Activated CD4-positive, alpha-beta T cell treated with anti-CD3 and anti-CD28 coated beads, Interleukin-2, amount 10 ng/mL, durations not matched to agents 7 days and 5 days (primary cell): ENCODE results near the gene GIGYF2. TPM values are rescaled to one million over a fixed set of nuclear protein-coding genes. Genes with fewer than 3 reads are reported as not detected.
A peak's percentile ranks its signal among the peaks of the same experiment; 100 is the strongest.

ENCODE experiments used
- CTCF ChIA-PET: fragments of 350-600 bp; sonication (Branson Sonifier 250); formaldehyde crosslinking; loops from one replicate; lab custom pipeline; 2021; ENCODE audit warnings: antibody characterized with exemption; lab: Charles Lee
- POLR2A ChIA-PET: fragments of 350-600 bp; sonication (Branson Sonifier 250); formaldehyde crosslinking; loops from one replicate; lab custom pipeline; 2021; ENCODE audit warnings: antibody characterized with exemption; lab: Charles Lee
- DNase-seq: peaks from one replicate; pipeline ENCODE4 v3.0.0-alpha.2; 2020
- H3K27ac Mint-ChIP-seq: one replicate; pipeline ENCODE4 v1.8.0; 2021; ENCODE audit warnings: mild to moderate bottlenecking, moderate library complexity, mixed read lengths
- H3K27me3 Mint-ChIP-seq: one replicate; pipeline ENCODE4 v1.8.0; 2021; ENCODE audit warnings: mixed read lengths
- H3K36me3 Mint-ChIP-seq: one replicate; pipeline ENCODE4 v1.8.0; 2021; ENCODE audit warnings: low read depth, mixed read lengths
- H3K4me1 Mint-ChIP-seq: one replicate; pipeline ENCODE4 v1.8.0; 2021; ENCODE audit warnings: mixed read lengths
- H3K4me3 Mint-ChIP-seq: one replicate; pipeline ENCODE4 v1.8.0; 2021; ENCODE audit warnings: mild to moderate bottlenecking, moderate library complexity, mixed read lengths
- H3K9me3 Mint-ChIP-seq: one replicate; pipeline ENCODE4 v1.8.0; 2021; ENCODE audit warnings: mixed read lengths
- total RNA-seq, 2 experiments: library from RNA; stranded (reverse); gene quantifications; one replicate each; pipeline ENCODE4 v1.2.3, GENCODE V29; 2021

GIGYF2 gene
- total RNA-seq, 2 experiments from 2014 or later, result 54.3 to 58.7 TPM

DNA sequence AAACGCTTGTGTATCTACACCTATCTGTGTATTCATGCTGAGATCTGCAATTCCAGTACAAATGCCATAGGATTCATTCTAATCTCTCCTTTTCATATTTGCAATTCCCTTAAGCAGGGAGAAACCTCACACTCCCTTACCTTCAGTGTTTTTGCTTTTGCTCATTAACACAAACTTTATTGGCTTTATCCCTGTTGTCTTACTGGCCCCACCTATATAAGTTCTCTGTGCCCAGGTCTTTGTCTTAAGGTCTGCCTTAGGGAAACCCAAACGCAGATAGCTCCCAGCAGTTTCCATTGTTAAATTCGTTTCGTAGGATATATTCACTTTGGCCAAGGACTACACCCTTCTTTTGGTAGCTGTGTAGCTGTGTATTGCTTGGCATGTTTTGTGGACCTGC lies 169.0 kb downstream of the GIGYF2 start:
- ChIA-PET POLR2A (no interaction called here), CTCF (no interaction called here)
- no peaks in the 10 kb centered on the region for H3K27me3 Mint-ChIP-seq
- H3K27ac Mint-ChIP-seq, result no peak overlapping the region
- no peak for DNase-seq
- H3K9me3 Mint-ChIP-seq, result no peaks in the 10 kb centered on the region
- no peaks in the 10 kb centered on the region for H3K36me3 Mint-ChIP-seq
- no peaks in the 10 kb centered on the region for H3K4me1 Mint-ChIP-seq
- H3K4me3 Mint-ChIP-seq, result no peak overlapping the region

- DNase-seq, result no peak
- no peaks in the 10 kb centered on the region for H3K9me3 Mint-ChIP-seq
- no peak overlapping the region for H3K4me3 Mint-ChIP-seq
- peak overlapping the region; percentile 4 for H3K27ac Mint-ChIP-seq
- POLR2A ChIA-PET, result no interaction called here
- H3K4me1 Mint-ChIP-seq, result peaks cover 2% of the 10 kb centered on the region
- CTCF ChIA-PET, result interaction anchor here (0.5 kb wide), 1 partner anchor 140 kb away, joined by 3 read pairs; no protein-coding TSS in a partner anchor
- no peaks in the 10 kb centered on the region for H3K36me3 Mint-ChIP-seq
- no peaks in the 10 kb centered on the region for H3K27me3 Mint-ChIP-seq
Observed at GRCh38 chr2:232869138-232870017, 172.2 kb downstream of the GIGYF2 start.

DNA sequence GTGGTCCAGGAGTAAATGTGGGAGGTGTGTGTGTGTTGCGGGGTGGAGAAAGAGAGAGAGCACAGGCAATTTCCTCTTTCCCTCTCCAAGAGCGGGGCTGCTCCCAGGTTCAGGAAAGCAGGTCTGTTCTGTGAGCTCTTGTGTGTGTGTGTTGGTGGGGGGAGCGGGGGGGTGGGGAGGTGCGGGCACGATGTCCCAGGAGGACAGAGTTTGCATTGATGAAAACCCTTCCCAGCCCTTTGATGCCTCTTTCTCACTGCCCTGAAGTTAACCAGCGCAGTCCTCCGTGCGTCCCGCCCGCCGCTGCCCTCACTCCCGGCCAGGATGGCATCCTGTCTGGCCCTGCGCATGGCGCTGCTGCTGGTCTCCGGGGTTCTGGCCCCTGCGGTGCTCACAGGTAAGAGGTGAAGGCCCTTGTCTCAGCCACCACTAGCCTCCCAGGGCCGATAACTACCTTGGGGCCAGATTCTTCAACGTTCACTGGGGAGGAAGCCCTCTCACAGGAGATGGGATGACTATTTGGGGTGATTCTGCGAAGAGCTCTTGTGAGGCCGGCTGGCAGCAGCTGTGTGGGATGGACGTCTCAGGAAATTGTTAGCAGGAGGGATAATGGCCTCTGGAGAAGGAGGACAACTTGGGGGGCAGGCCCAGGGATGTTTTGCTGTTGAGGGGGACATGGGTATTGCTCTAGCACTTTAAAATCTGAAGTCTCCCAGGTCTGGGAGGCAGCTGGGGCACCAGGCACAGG lies 173.1 kb downstream of the GIGYF2 start, which contains the start of gene SNORC:
Gene SNORC, plus strand, starts transcription at position 247 of the 748 bp plus-strand sequence. Its CDS starts 78 bp downstream, at position 325.
- DNase-seq, result no peak
- Mint-ChIP-seq H3K9me3 (no peaks in the 10 kb centered on the region), H3K27me3 (peaks cover 2% of the 10 kb centered on the region), H3K4me1 (peaks cover 2% of the 10 kb centered on the region), H3K4me3 (no peak within 1 kb of the TSS), H3K36me3 (no peaks in the 10 kb centered on the region), H3K27ac (peak within 1 kb of the TSS; percentile 4)
- ChIA-PET CTCF (no interaction called here), POLR2A (no interaction called here)

GRCh38 chr2:232870766-232871371 lies 173.7 kb downstream of the GIGYF2 start:
- ChIA-PET CTCF (no interaction called here), POLR2A (no interaction called here)
- no peaks in the 10 kb centered on the region for H3K9me3 Mint-ChIP-seq
- DNase-seq, result no peak
- peaks cover 8% of the 10 kb centered on the region for H3K27me3 Mint-ChIP-seq
- H3K36me3 Mint-ChIP-seq, result no peaks in the 10 kb centered on the region
- peaks cover 7% of the 10 kb centered on the region for H3K4me1 Mint-ChIP-seq
- H3K27ac Mint-ChIP-seq, result no peak overlapping the region
- H3K4me3 Mint-ChIP-seq, result no peak overlapping the region

DNA sequence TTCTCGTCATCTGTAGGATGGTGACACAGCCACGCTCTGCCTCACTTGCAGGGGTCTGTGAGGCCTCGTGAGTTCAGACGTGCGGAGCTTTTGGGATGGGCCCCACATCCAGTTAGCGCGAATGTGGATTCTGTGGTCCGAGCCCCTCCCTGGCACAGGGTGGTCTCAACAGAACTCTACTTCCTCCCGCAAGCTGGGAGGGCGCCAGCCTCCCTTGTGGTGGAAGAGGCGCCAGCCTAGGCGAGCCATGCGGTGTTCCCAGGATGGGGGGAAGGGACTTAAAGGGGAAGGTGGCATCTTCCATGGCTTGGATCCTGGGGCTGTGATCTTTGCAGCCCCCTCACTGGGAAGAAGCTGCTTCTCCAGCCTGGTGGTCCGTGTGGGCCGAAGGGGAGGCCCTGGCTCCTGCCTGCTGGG lies 174.3 kb downstream of the GIGYF2 start:
- ChIA-PET CTCF (no interaction called here), POLR2A (no interaction called here)
- H3K27me3 Mint-ChIP-seq, result peaks cover 10% of the 10 kb centered on the region
- no peak overlapping the region for H3K27ac Mint-ChIP-seq
- H3K9me3 Mint-ChIP-seq, result no peaks in the 10 kb centered on the region
- no peak for DNase-seq
- H3K4me1 Mint-ChIP-seq, result peaks cover 7% of the 10 kb centered on the region
- no peaks in the 10 kb centered on the region for H3K36me3 Mint-ChIP-seq
- H3K4me3 Mint-ChIP-seq, result no peak overlapping the region

- ChIA-PET POLR2A (no interaction called here), CTCF (no interaction called here)
- no peak overlapping the region for H3K4me3 Mint-ChIP-seq
- H3K4me1 Mint-ChIP-seq, result peaks cover 7% of the 10 kb centered on the region
- DNase-seq, result no peak
- H3K36me3 Mint-ChIP-seq, result no peaks in the 10 kb centered on the region
- H3K27me3 Mint-ChIP-seq, result peaks cover 10% of the 10 kb centered on the region
- H3K27ac Mint-ChIP-seq, result no peak overlapping the region
- H3K9me3 Mint-ChIP-seq, result no peaks in the 10 kb centered on the region
Observed at GRCh38 chr2:232871835-232872736, 175.0 kb downstream of the GIGYF2 start.

- Mint-ChIP-seq H3K27ac (no peak overlapping the region), H3K4me3 (no peak overlapping the region), H3K4me1 (peaks cover 7% of the 10 kb centered on the region), H3K36me3 (no peaks in the 10 kb centered on the region), H3K27me3 (peaks cover 15% of the 10 kb centered on the region), H3K9me3 (no peaks in the 10 kb centered on the region)
- no peak for DNase-seq
- CTCF ChIA-PET, result interaction anchor here (1.0 kb wide), 1 partner anchor 571 kb away, joined by 3 read pairs; no protein-coding TSS in a partner anchor
- POLR2A ChIA-PET, result no interaction called here
Observed at GRCh38 chr2:232872826-232873225, 175.7 kb downstream of the GIGYF2 start.

- H3K27ac Mint-ChIP-seq, result no peak overlapping the region
- peaks cover 15% of the 10 kb centered on the region for H3K27me3 Mint-ChIP-seq
- DNase-seq, result no peak
- no peaks in the 10 kb centered on the region for H3K9me3 Mint-ChIP-seq
- no peaks in the 10 kb centered on the region for H3K36me3 Mint-ChIP-seq
- peaks cover 7% of the 10 kb centered on the region for H3K4me1 Mint-ChIP-seq
- ChIA-PET POLR2A (no interaction called here), CTCF (interaction anchor here (1.0 kb wide), 1 partner anchor 570 kb away, joined by 3 read pairs; no protein-coding TSS in a partner anchor)
- no peak overlapping the region for H3K4me3 Mint-ChIP-seq
Observed at GRCh38 chr2:232873292-232873908, 176.3 kb downstream of the GIGYF2 start.

DNA sequence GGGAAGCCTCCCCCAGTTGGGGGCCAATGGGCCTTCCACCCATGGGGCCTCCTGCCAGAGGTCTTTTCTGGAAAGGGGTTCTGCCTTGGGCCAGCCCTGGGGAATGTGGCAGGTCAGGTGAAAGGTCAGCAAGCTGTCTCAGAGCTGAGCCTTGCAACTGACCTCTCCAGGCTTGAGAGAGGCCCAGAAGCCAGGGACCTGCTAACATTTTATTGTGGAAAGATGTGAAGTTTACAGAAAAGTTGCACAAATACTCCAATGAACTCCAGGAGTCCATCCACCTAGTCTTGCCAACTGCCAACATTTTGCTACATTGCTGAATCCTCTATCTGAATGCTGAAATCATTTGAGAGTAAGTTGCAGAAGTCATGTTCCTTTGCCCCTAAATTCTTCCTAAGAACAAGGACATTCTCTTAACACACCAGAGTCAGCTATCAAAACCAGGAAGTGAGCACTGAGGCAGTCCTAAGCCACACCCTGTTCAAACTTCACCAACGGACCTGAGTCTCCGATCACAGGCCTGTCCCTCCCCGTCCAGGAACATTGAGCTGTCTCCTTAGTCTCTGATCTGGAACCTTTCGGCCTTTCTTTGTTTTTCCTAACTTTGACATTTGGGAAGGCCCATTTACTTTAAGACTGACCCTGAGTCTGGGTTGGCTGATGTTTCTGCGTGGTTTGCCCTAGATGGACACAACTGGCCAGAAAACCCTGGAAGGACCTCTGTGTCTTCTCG lies 176.9 kb downstream of the GIGYF2 start:
- Mint-ChIP-seq H3K4me1 (peaks cover 7% of the 10 kb centered on the region), H3K27ac (no peak overlapping the region), H3K4me3 (no peak overlapping the region), H3K27me3 (peaks cover 15% of the 10 kb centered on the region), H3K9me3 (no peaks in the 10 kb centered on the region), H3K36me3 (no peaks in the 10 kb centered on the region)
- CTCF ChIA-PET, result interaction anchor here (1.0 kb wide), 1 partner anchor 569 kb away, joined by 3 read pairs; no protein-coding TSS in a partner anchor
- DNase-seq, result no peak
- POLR2A ChIA-PET, result no interaction called here

DNA sequence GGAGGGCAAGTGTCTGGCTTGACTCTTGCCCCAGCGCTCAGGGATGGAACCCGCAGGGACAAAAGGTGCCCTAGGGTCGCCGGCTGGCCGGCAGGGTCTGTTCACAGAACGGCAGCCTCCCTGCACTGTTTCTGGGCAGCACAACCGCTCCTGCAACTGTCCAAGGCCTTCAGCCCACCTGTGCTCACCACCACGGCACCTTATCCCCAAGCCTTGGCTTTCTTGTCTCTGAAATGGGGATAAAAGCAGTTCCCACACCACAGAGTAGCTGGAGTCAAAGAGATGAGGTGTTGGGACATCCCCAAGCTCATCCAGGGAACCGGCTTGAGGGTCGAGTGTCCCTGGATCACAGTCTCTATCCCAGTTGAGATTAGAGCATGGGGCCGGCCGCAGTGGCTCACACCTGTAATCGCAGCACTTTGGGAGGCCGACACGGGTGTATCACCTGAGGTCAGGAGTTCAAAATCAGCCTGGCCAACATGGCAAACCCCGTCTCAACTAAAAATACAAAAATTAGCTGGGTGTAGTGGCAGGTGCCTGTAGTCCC lies 177.6 kb downstream of the GIGYF2 start:
- H3K4me1 Mint-ChIP-seq, result peaks cover 7% of the 10 kb centered on the region
- no peaks in the 10 kb centered on the region for H3K9me3 Mint-ChIP-seq
- no peaks in the 10 kb centered on the region for H3K36me3 Mint-ChIP-seq
- H3K27ac Mint-ChIP-seq, result no peak overlapping the region
- H3K27me3 Mint-ChIP-seq, result peaks cover 15% of the 10 kb centered on the region
- no peak for DNase-seq
- ChIA-PET POLR2A (no interaction called here), CTCF (no interaction called here)
- peak overlapping the region; percentile 53 for H3K4me3 Mint-ChIP-seq
